NB4 (cell line): ENCODE results near the gene TAOK1.

Experiments
- DNase-seq: peaks from one replicate; pipeline ENCODE4 v3.0.0; 2010; ENCODE audit warnings: low read depth
- H3K4me3 ChIP-seq: one replicate; pipeline ENCODE4 v1.5.1; 2011; ENCODE audit warnings: mild to moderate bottlenecking, low read depth, low read length, moderate library complexity
- CTCF ChIP-seq: IDR thresholded peaks from one replicate; pipeline ENCODE4 v1.5.1; 2012; ENCODE audit warnings: low read depth, low read length
- MAX ChIP-seq: IDR thresholded peaks from 2 replicates; pipeline ENCODE4 v1.6.1; 2011; ENCODE audit warnings: low read depth, low read length
- MYC ChIP-seq: IDR thresholded peaks from 2 replicates; pipeline ENCODE4 v1.6.1; 2011; ENCODE audit warnings: low read depth, low read length
- POLR2A ChIP-seq: IDR thresholded peaks from 2 replicates; pipeline ENCODE4 v1.6.1; 2011; ENCODE audit warnings: mild to moderate bottlenecking; ENCODE audit not compliant: insufficient read length; ENCODE audit errors: extremely low read depth

The TAOK1 gene

DNA sequence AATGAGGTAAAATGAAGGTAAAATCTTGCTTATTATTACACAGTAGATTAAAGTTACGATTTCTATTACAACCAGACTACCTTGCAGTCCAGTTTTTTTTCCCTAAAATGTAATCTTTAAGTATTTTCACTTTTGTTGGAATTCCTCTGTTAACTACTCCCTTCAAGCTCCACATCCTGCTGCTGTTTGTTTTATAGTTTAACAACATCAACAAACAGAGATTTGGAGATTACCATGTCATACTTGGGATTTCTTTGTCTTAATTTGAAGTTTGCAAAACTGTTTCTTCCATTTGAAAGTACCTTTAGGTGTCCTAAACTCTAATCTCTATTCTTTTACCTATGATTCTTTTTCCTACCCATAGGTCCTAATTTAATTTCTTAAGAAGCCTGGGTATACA is 93.3 kb downstream of the TAOK1 start:
- no peak for DNase-seq
- H3K4me3 ChIP-seq = no peak overlapping the region
- TF ChIP-seq MYC = no peak
- no peak for TF ChIP-seq MAX
- TF ChIP-seq CTCF = no peak
- TF ChIP-seq POLR2A = no peak

DNA sequence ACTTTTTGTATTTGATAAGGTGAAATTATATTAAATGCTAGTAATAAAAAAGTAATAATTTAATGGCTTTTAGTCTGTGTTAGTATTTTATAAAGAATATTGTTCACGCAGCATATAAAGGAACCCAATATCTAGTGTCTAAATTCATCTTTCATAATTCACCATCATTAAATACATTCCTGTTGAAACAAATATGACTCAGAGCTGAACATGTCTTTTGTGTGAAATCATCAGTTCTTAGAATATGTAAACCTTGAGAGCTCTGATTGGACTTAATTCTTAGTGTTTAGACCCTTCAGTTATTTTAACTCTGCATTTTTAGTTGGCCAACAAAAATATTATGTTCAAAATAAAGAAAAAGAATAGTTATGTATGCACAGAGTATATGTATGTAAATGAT is 104.8 kb downstream of the TAOK1 start:
- no peak for TF ChIP-seq MAX
- no peak for TF ChIP-seq MYC
- TF ChIP-seq POLR2A = no peak
- TF ChIP-seq CTCF = no peak
- DNase-seq = no peak
- no peak overlapping the region for H3K4me3 ChIP-seq

- DNase-seq = no peak
- H3K4me3 ChIP-seq = no peak overlapping the region
- TF ChIP-seq CTCF (no peak), MAX (no peak), MYC (no peak), POLR2A (no peak)
Measured at GRCh38 chr17:29504711-29505110, 114.5 kb downstream of the TAOK1 start.

DNA sequence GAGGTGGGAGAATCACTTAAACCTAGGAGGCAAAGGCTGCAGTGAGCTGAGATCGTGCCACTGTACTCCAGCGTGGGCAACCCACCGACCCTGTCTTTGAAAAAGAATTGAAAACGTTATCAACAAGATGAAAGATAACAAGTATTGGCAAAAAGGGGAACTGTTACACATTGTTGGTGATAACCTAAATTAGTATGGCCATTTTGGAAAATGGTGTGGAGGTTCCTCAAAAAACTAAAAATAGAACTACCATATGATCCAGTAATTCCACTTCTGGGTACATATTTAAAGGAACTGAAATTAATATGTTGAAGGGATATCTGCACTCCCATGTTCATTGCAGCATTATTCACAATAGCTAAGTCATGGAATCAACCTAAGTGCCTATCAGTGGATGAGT is 115.7 kb downstream of the TAOK1 start:
- no peak overlapping the region for H3K4me3 ChIP-seq
- TF ChIP-seq POLR2A (no peak), CTCF (no peak), MAX (no peak)
- DNase-seq = no peak

DNA sequence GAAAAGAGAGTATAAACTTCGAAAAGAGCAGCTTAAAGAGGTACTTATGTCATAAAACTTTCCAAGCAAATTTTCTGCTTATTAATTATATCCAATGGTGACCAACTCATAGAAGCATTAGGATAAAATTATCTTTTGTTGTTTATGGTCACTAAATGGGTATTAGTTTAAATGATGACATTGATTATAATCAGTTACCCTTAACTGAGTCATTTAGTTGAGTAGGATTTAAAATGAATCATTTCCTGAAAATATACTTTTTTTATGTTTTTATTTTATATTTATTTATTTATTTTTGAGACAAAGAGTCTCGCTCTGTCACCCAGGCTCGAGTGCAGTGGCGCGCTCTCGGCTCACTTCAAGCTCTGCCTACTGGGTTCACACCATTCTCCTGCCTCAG is 120.8 kb downstream of the TAOK1 start:
- no peak for DNase-seq
- H3K4me3 ChIP-seq = no peak overlapping the region
- TF ChIP-seq MYC (no peak), MAX (no peak), POLR2A (no peak), CTCF (no peak)

- TF ChIP-seq POLR2A = no peak
- no peak for DNase-seq
- H3K4me3 ChIP-seq = no peak overlapping the region
Measured at GRCh38 chr17:29514792-29515191, 124.6 kb downstream of the TAOK1 start.
